Muscle of leg (tissue), 11 donors: ENCODE results near the gene CXCL8. TPM values are rescaled to one million over a fixed set of nuclear protein-coding genes. Genes with fewer than 3 reads are reported as not detected.

ENCODE experiments used
- DNase-seq: peaks from one replicate; pipeline ENCODE4 v3.0.0; 2013
- H3K27ac ChIP-seq: one replicate; pipeline ENCODE4 v1.5.1; 2013; ENCODE audit warnings: mild to moderate bottlenecking, low read length, control low read depth
- H3K27me3 ChIP-seq: one replicate; pipeline ENCODE4 v1.6.1; 2013; ENCODE audit warnings: low read length; ENCODE audit not compliant: control insufficient read depth, insufficient read depth
- H3K36me3 ChIP-seq: one replicate; pipeline ENCODE4 v1.6.1; 2013; ENCODE audit warnings: low read length; ENCODE audit not compliant: control insufficient read depth, insufficient read depth
- H3K4me1 ChIP-seq: one replicate; pipeline ENCODE4 v1.6.1; 2013; ENCODE audit warnings: low read length; ENCODE audit not compliant: control insufficient read depth, insufficient read depth
- H3K4me3 ChIP-seq: one replicate; pipeline ENCODE4 v1.5.1; 2013; ENCODE audit warnings: low read length, control low read depth
- H3K9me3 ChIP-seq: replicated peaks from 2 replicates; pipeline ENCODE4 v1.6.1; 2013; ENCODE audit warnings: low read depth, low read length; ENCODE audit not compliant: control insufficient read depth
- WGBS: methylation state at CpG from one replicate; pipeline ENCODE4 v1.1.5; 2013; ENCODE audit warnings: missing lambda C conversion rate; ENCODE audit not compliant: insufficient coverage; 5-methylcytosine and 5-hydroxymethylcytosine counted together
- polyA plus RNA-seq, 8 donors: library from polyadenylated mRNA; unstranded; fragments of 120-200 nt; gene quantifications; one replicate each; pipeline versions ENCODE4 v1.2.1 to v1.2.3, GENCODE V29; 2013; ENCODE audit warnings: inconsistent platforms in 1 of 8, low replicate concordance in 1 of 8; ENCODE audit not compliant: insufficient read length in 8 of 8, insufficient read depth in 1 of 8
- total RNA-seq: library from RNA; stranded (reverse); fragments of 120-200 nt; gene quantifications from one replicate; pipeline ENCODE4 v1.2.4, GENCODE V29; 2013

CXCL8 gene
- total and polyA plus RNA-seq, 9 donors: 1.2 to 10.7 (median 3.3) TPM

- Histone ChIP-seq H3K27me3 (no peaks in the 10 kb centered on the region), H3K36me3 (no peaks in the 10 kb centered on the region), H3K27ac (no peak overlapping the region), H3K4me1 (no peaks in the 10 kb centered on the region), H3K4me3 (no peak overlapping the region), H3K9me3 (no peaks in the 10 kb centered on the region)
- DNase-seq: no peak
- no CpG with 5 or more reads among the region's 2 CpGs for WGBS
Measured at GRCh38 chr4:73714647-73715046, 25.7 kb upstream of the CXCL8 start.

- no peak overlapping the region for H3K4me3 ChIP-seq
- no peak for DNase-seq
- H3K27ac ChIP-seq: no peak overlapping the region
- no CpG with 5 or more reads among the region's 2 CpGs for WGBS
- H3K27me3 ChIP-seq: no peaks in the 10 kb centered on the region
- no peaks in the 10 kb centered on the region for H3K36me3 ChIP-seq
- no peaks in the 10 kb centered on the region for H3K4me1 ChIP-seq
- no peaks in the 10 kb centered on the region for H3K9me3 ChIP-seq
Measured at GRCh38 chr4:73715659-73716058, 24.7 kb upstream of the CXCL8 start.

GRCh38 chr4:73718375-73719373, 21.7 kb upstream of the CXCL8 start:
- no peaks in the 10 kb centered on the region for H3K9me3 ChIP-seq
- H3K4me1 ChIP-seq: no peaks in the 10 kb centered on the region

GRCh38 chr4:73721435-73721834, 18.9 kb upstream of the CXCL8 start:
- H3K4me1 ChIP-seq: no peaks in the 10 kb centered on the region
- WGBS: no CpG with 5 or more reads among the region's 1 CpG
- H3K27ac ChIP-seq: no peak overlapping the region
- peak; percentile 18 for DNase-seq
- no peaks in the 10 kb centered on the region for H3K36me3 ChIP-seq
- H3K9me3 ChIP-seq: no peaks in the 10 kb centered on the region
- H3K27me3 ChIP-seq: no peaks in the 10 kb centered on the region
- no peak overlapping the region for H3K4me3 ChIP-seq

More at GRCh38 chr4:73718375-73719373, 21.7 kb upstream of the CXCL8 start:
- Histone ChIP-seq H3K36me3 (no peaks in the 10 kb centered on the region), H3K27me3 (no peaks in the 10 kb centered on the region), H3K4me3 (no peak overlapping the region), H3K27ac (no peak overlapping the region)
- no CpG with 5 or more reads among the region's 1 CpG for WGBS
- DNase-seq: peak; percentile 19

GRCh38 chr4:73721909-73722308, 18.5 kb upstream of the CXCL8 start:
- Histone ChIP-seq H3K4me3 (no peak overlapping the region), H3K27ac (no peak overlapping the region), H3K9me3 (no peaks in the 10 kb centered on the region), H3K36me3 (no peaks in the 10 kb centered on the region), H3K27me3 (no peaks in the 10 kb centered on the region), H3K4me1 (no peaks in the 10 kb centered on the region)
- DNase-seq: no peak
- WGBS: no CpG with 5 or more reads among the region's 1 CpG

GRCh38 chr4:73723023-73723422, 17.3 kb upstream of the CXCL8 start:
- no peaks in the 10 kb centered on the region for H3K4me1 ChIP-seq
- H3K36me3 ChIP-seq: no peaks in the 10 kb centered on the region
- H3K4me3 ChIP-seq: no peak overlapping the region
- H3K27me3 ChIP-seq: no peaks in the 10 kb centered on the region
- no CpG with 5 or more reads among the region's 4 CpGs for WGBS
- no peaks in the 10 kb centered on the region for H3K9me3 ChIP-seq
- no peak overlapping the region for H3K27ac ChIP-seq
- no peak for DNase-seq

GRCh38 chr4:73723928-73724327, 16.4 kb upstream of the CXCL8 start:
- H3K27me3 ChIP-seq: no peaks in the 10 kb centered on the region
- H3K27ac ChIP-seq: no peak overlapping the region
- no peaks in the 10 kb centered on the region for H3K36me3 ChIP-seq
- no peaks in the 10 kb centered on the region for H3K4me1 ChIP-seq
- no peak overlapping the region for H3K4me3 ChIP-seq
- no peak for DNase-seq
- 89% methylated on average over 6 of the region's 6 CpGs for WGBS
- H3K9me3 ChIP-seq: no peaks in the 10 kb centered on the region

GRCh38 chr4:73725510-73725909, 14.9 kb upstream of the CXCL8 start:
- no peaks in the 10 kb centered on the region for H3K9me3 ChIP-seq
- H3K4me3 ChIP-seq: no peak overlapping the region
- DNase-seq: no peak
- no peak overlapping the region for H3K27ac ChIP-seq
- WGBS: no CpG with 5 or more reads among the region's 4 CpGs
- H3K4me1 ChIP-seq: no peaks in the 10 kb centered on the region
- no peaks in the 10 kb centered on the region for H3K36me3 ChIP-seq
- no peaks in the 10 kb centered on the region for H3K27me3 ChIP-seq

- 33% methylated on average over 1 of the region's 1 CpG for WGBS
- no peaks in the 10 kb centered on the region for H3K36me3 ChIP-seq
- no peak overlapping the region for H3K4me3 ChIP-seq
- no peaks in the 10 kb centered on the region for H3K9me3 ChIP-seq
- H3K4me1 ChIP-seq: no peaks in the 10 kb centered on the region
- no peak overlapping the region for H3K27ac ChIP-seq
- peak; percentile 13 for DNase-seq
- H3K27me3 ChIP-seq: no peaks in the 10 kb centered on the region
Measured at GRCh38 chr4:73725985-73726384, 14.4 kb upstream of the CXCL8 start.

- no peak for DNase-seq
- peaks cover 2% of the 10 kb centered on the region for H3K27me3 ChIP-seq
- WGBS: 92% methylated on average over 6 of the region's 8 CpGs
- no peaks in the 10 kb centered on the region for H3K4me1 ChIP-seq
- no peak overlapping the region for H3K27ac ChIP-seq
- H3K4me3 ChIP-seq: no peak overlapping the region
- no peaks in the 10 kb centered on the region for H3K36me3 ChIP-seq
- H3K9me3 ChIP-seq: no peaks in the 10 kb centered on the region
Measured at GRCh38 chr4:73727685-73728084, 12.7 kb upstream of the CXCL8 start.
